CD14-positive monocyte (primary cell): ENCODE results near the gene CDH3. TPM values are rescaled to one million over a fixed set of nuclear protein-coding genes. Genes with fewer than 3 reads are reported as not detected.
A peak's percentile ranks its signal among the peaks of the same experiment; 100 is the strongest.

Experiments used
- DNase-seq, 3 donors: peaks; one replicate each; pipeline ENCODE4 v3.0.0-alpha.2; 2011 to 2022
- H2AFZ ChIP-seq: 2 replicates; pipeline ENCODE4 v1.6.0; 2012; ENCODE audit warnings: mild to moderate bottlenecking, low read depth, low read length, inconsistent platforms; ENCODE audit not compliant: insufficient read depth, poor library complexity, severe bottlenecking
- H3K27ac ChIP-seq, 2 donors: 1 replicate in 1 of 2; 2 replicates in 1 of 2; pipeline ENCODE4 v1.5.1; 2012 to 2013; ENCODE audit warnings: low read length in 2 of 2, control low read depth in 1 of 2, inconsistent platforms in 1 of 2, low read depth in 1 of 2, mild to moderate bottlenecking in 1 of 2
- H3K27me3 ChIP-seq, 2 donors: one replicate each; pipeline versions ENCODE4 v1.6.0 to v1.6.1; 2011 to 2013; ENCODE audit warnings: low read length in 2 of 2; ENCODE audit not compliant: control insufficient read depth in 2 of 2, insufficient read depth in 2 of 2
- H3K36me3 ChIP-seq, 2 donors: replicated peaks in 1 of 2; 1 replicate in 1 of 2; 2 replicates in 1 of 2; pipeline versions ENCODE4 v1.5.1 to v1.6.1; 2012 to 2013; ENCODE audit warnings: low read length in 2 of 2, control low read depth in 1 of 2, inconsistent platforms in 1 of 2, mild to moderate bottlenecking in 1 of 2; ENCODE audit not compliant: insufficient read depth in 2 of 2, control insufficient read depth in 1 of 2
- H3K4me1 ChIP-seq, 2 donors: 1 replicate in 1 of 2; 2 replicates in 1 of 2; pipeline versions ENCODE4 v1.5.1 to v1.6.1; 2012 to 2013; ENCODE audit warnings: low read length in 2 of 2, control low read depth in 1 of 2, inconsistent platforms in 1 of 2, mild to moderate bottlenecking in 1 of 2, moderate library complexity in 1 of 2; ENCODE audit not compliant: insufficient read depth in 2 of 2, control insufficient read depth in 1 of 2
- H3K4me2 ChIP-seq: replicated peaks from 2 replicates; pipeline ENCODE3; 2012; ENCODE audit warnings: low read length, moderate library complexity, mild to moderate bottlenecking; ENCODE audit not compliant: poor library complexity, severe bottlenecking; ENCODE audit errors: extremely low read depth
- H3K4me3 ChIP-seq, 3 experiments: fragments of 200-600 bp in 1 of 3; sonication (generic) in 1 of 3; replicated peaks in 1 of 3; 1 replicate in 2 of 3; 2 replicates in 1 of 3; pipeline ENCODE4 v1.5.1; 2011 to 2013; ENCODE audit warnings: low read length in 3 of 3, mild to moderate bottlenecking in 3 of 3, control low read depth in 2 of 3, low read depth in 2 of 3, inconsistent platforms in 1 of 3, moderate library complexity in 1 of 3
- H3K79me2 ChIP-seq: 2 replicates; pipeline ENCODE4 v1.6.0; 2012; ENCODE audit warnings: mild to moderate bottlenecking, control low read depth, inconsistent platforms, low read length, moderate library complexity; ENCODE audit not compliant: insufficient read depth
- H3K9ac ChIP-seq: 2 replicates; pipeline ENCODE4 v1.6.0; 2017; ENCODE audit warnings: low read length, mild to moderate bottlenecking; ENCODE audit not compliant: insufficient read depth, poor library complexity, severe bottlenecking
- H3K9me3 ChIP-seq, 2 donors: replicated peaks in 1 of 2; 1 replicate in 1 of 2; 2 replicates in 1 of 2; pipeline versions ENCODE4 v1.5.1 to v1.6.1; 2012 to 2013; ENCODE audit warnings: low read length in 2 of 2, control low read depth in 1 of 2; ENCODE audit not compliant: control insufficient read depth in 1 of 2, insufficient read depth in 1 of 2
- H4K20me1 ChIP-seq: 2 replicates; pipeline ENCODE4 v1.6.0; 2012; ENCODE audit warnings: mild to moderate bottlenecking, low read length, control low read depth, moderate library complexity; ENCODE audit not compliant: insufficient read depth
- H3K27ac Mint-ChIP-seq, 7 donors: one replicate each; pipeline ENCODE4 v1.8.0; 2020; ENCODE audit warnings: mild to moderate bottlenecking in 7 of 7, mixed read lengths in 7 of 7, moderate library complexity in 6 of 7, inconsistent platforms in 2 of 7
- H3K27me3 Mint-ChIP-seq, 3 donors: one replicate each; pipeline ENCODE4 v1.8.0; 2021 to 2022; ENCODE audit warnings: low read depth in 3 of 3, mild to moderate bottlenecking in 3 of 3, mixed read lengths in 3 of 3, moderate library complexity in 3 of 3, inconsistent platforms in 1 of 3
- H3K36me3 Mint-ChIP-seq, 2 donors: one replicate each; pipeline ENCODE4 v1.8.0; 2020; ENCODE audit warnings: mixed read lengths in 2 of 2, inconsistent platforms in 1 of 2, mild to moderate bottlenecking in 1 of 2
- H3K4me1 Mint-ChIP-seq: one replicate; pipeline ENCODE4 v1.8.0; 2020; ENCODE audit warnings: mild to moderate bottlenecking, mixed read lengths
- H3K4me3 Mint-ChIP-seq, 2 donors: one replicate each; pipeline ENCODE4 v1.8.0; 2020; ENCODE audit warnings: mild to moderate bottlenecking in 2 of 2, mixed read lengths in 2 of 2, moderate library complexity in 1 of 2
- H3K9me3 Mint-ChIP-seq, 7 donors: one replicate each; pipeline ENCODE4 v1.8.0; 2020 to 2022; ENCODE audit warnings: mixed read lengths in 7 of 7, mild to moderate bottlenecking in 6 of 7, moderate library complexity in 6 of 7, inconsistent platforms in 2 of 7
- CTCF ChIP-seq: fragments of 200-600 bp; IDR thresholded peaks from one replicate; pipeline ENCODE4 v1.8.0; 2022; ENCODE audit warnings: antibody characterized with exemption, mild to moderate bottlenecking
- WGBS: methylation state at CpG from one replicate; pipeline ENCODE4 v1.1.5; 2013; ENCODE audit warnings: missing lambda C conversion rate; ENCODE audit not compliant: insufficient coverage; 5-methylcytosine and 5-hydroxymethylcytosine counted together
- intact Hi-C, 2 donors: fragments of 100-400 bp; cut with micrococcal nuclease; formaldehyde crosslinking; loops; one replicate each; pipeline versions ENCODE4 v1.15.0 to v1.15.1; 2023
- polyA plus RNA-seq, 3 donors: library from polyadenylated mRNA; depleted of rRNA in 1 of 3; unstranded in 2 of 3; stranded (reverse) in 1 of 3; fragments of 300-500 nt in 2 of 3; fragments of >200 nt in 1 of 3; fragmentation: Illumina TruSeq in 2 of 3; gene quantifications; 1 replicate in 2 of 3; 2 replicates in 1 of 3; pipeline ENCODE4 v1.2.3, GENCODE V29; 2012 to 2021

CDH3 gene
- polyA plus RNA-seq, 3 donors = not detected

GRCh38 chr16:68642047-68642435 lies 3.1 kb upstream of the CDH3 start:
- Histone ChIP-seq H2AFZ (no peak overlapping the region), H3K4me1 (peaks cover 6 to 14% of the 10 kb centered on the region in 2 donors), H4K20me1 (no peaks in the 10 kb centered on the region), H3K27me3 (peaks cover 42 to 58% of the 10 kb centered on the region in 2 donors), H3K36me3 (no peaks in the 10 kb centered on the region), H3K79me2 (no peaks in the 10 kb centered on the region), H3K4me3 (no peak overlapping the region), H3K4me2 (no peak overlapping the region), H3K9ac (no peak overlapping the region), H3K27ac (no peak overlapping the region), H3K9me3 (peaks cover 0 to 32% of the 10 kb centered on the region in 2 donors)
- Mint-ChIP-seq H3K36me3 (no peaks in the 10 kb centered on the region), H3K27ac (no peak overlapping the region), H3K4me1 (peaks cover 10% of the 10 kb centered on the region), H3K27me3 (peaks cover 62 to 69% (median 64%) of the 10 kb centered on the region in 3 donors), H3K9me3 (peaks cover 0 to 12% (median 3%) of the 10 kb centered on the region in 7 donors), H3K4me3 (peak overlapping the region in 1 of 2 donors; percentile 84)
- no peak for DNase-seq
- TF ChIP-seq CTCF = no peak
- intact Hi-C loops = no loop called here
- WGBS = 79% methylated on average over 4 of the region's 10 CpGs

- no peak for DNase-seq
- no peak for TF ChIP-seq CTCF
- Histone ChIP-seq H3K79me2 (no peaks in the 10 kb centered on the region), H3K9me3 (peaks cover 0 to 36% of the 10 kb centered on the region in 2 donors), H3K27ac (no peak overlapping the region), H3K36me3 (no peaks in the 10 kb centered on the region), H3K4me3 (no peak overlapping the region), H3K4me2 (no peak overlapping the region), H3K27me3 (peaks cover 47 to 63% of the 10 kb centered on the region in 2 donors), H4K20me1 (no peaks in the 10 kb centered on the region), H3K4me1 (peaks cover 6 to 14% of the 10 kb centered on the region in 2 donors), H2AFZ (no peak overlapping the region), H3K9ac (no peak overlapping the region)
- Mint-ChIP-seq H3K4me1 (peaks cover 10% of the 10 kb centered on the region), H3K27me3 (peaks cover 67 to 74% (median 69%) of the 10 kb centered on the region in 3 donors), H3K27ac (no peak overlapping the region), H3K9me3 (peaks cover 0 to 12% (median 3%) of the 10 kb centered on the region in 7 donors), H3K4me3 (peak overlapping the region in 1 of 2 donors; percentile 85), H3K36me3 (no peaks in the 10 kb centered on the region)
- intact Hi-C loops = no loop called here
- 2% methylated on average over 46 of the region's 51 CpGs for WGBS
These were observed 2.5 kb upstream of the CDH3 start for GRCh38 chr16:68642436-68643101.
